Endothelial cell of umbilical vein (primary cell): ENCODE data around the gene MZT2A.
"Not testable (repeated sequence)": the region's sequence is repeated elsewhere in the genome, so short reads cannot be mapped to it uniquely, and the experiment has no call there.

Source experiments
- JUN ChIP-seq: IDR thresholded peaks from 2 replicates; pipeline ENCODE4 v1.6.1; 2011; ENCODE audit warnings: borderline replicate concordance, low read depth; ENCODE audit not compliant: insufficient read length, insufficient read depth
- MYC ChIP-seq: IDR thresholded peaks from one replicate; pipeline ENCODE4 v1.6.1; 2011; ENCODE audit warnings: mild to moderate bottlenecking, low read depth, low read length
- POLR2A ChIP-seq: IDR thresholded peaks from 2 replicates; pipeline ENCODE4 v1.6.1; 2012; ENCODE audit warnings: low read depth, mild to moderate bottlenecking, control low read depth, low read length
- POLR2AphosphoS5 ChIP-seq: IDR thresholded peaks from 2 replicates; pipeline ENCODE4 v1.6.1; 2012; ENCODE audit warnings: low read depth, mild to moderate bottlenecking, control low read depth, low read length, moderate library complexity; ENCODE audit not compliant: insufficient read depth
- TF ChIP-seq, protein P1 (sequence below), 2 donors: IDR thresholded peaks; 1 replicate in 1 of 2; 2 replicates in 1 of 2; pipeline ENCODE4 v1.5.1; 2011; ENCODE audit warnings: low read length in 2 of 2, mild to moderate bottlenecking in 2 of 2, moderate library complexity in 2 of 2, control low read depth in 1 of 2, inconsistent platforms in 1 of 2, low read depth in 1 of 2; ENCODE audit not compliant: insufficient read depth in 1 of 2; ENCODE audit errors: extremely low read depth in 1 of 2

DNA sequence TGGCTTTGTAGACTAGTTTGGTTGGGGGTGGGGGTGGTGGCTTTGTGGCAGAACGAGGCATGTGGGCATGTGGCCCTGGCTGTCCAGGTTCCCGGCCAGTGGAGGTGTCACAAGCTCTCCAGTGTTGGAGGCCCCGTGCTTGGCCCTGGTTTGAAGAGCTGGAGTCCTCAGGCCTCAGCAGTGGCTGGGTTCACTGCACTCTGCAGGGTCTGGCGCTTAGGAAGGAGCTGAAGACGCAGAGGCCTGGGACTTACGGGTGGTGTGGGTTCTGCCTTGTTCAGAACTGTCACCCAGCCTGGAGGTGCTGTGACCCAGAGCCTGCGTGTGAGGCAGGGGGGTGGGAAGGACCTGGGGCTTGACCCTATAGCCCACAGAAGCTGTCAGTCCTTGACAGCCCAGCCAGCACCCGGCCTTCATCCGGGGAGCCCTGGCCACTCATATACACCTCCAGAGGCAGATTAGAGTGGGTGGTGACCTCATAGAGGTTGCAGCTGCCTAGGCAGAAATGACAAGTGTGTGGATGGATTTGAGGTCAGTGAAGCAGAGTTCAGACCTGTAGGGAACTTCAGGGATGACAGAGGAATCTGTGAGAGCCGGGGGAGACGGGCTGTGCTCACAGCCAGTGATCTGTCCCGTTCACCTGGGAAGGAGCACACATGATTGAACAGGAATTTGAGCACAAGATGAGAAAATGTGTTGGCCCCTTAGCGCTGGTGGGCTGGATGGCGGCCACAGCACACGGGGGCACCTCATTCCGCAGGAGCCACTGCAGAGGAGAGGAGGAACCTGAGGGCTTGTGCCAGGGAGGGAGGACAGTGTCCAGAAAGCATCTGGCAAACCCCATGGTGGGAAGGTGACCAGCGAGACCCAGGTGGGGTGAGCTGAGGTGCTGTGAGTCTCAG is 20.0 kb upstream of the MZT2A start:
- TF ChIP-seq, protein P1, sequence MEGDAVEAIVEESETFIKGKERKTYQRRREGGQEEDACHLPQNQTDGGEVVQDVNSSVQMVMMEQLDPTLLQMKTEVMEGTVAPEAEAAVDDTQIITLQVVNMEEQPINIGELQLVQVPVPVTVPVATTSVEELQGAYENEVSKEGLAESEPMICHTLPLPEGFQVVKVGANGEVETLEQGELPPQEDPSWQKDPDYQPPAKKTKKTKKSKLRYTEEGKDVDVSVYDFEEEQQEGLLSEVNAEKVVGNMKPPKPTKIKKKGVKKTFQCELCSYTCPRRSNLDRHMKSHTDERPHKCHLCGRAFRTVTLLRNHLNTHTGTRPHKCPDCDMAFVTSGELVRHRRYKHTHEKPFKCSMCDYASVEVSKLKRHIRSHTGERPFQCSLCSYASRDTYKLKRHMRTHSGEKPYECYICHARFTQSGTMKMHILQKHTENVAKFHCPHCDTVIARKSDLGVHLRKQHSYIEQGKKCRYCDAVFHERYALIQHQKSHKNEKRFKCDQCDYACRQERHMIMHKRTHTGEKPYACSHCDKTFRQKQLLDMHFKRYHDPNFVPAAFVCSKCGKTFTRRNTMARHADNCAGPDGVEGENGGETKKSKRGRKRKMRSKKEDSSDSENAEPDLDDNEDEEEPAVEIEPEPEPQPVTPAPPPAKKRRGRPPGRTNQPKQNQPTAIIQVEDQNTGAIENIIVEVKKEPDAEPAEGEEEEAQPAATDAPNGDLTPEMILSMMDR (IDR thresholded peaks at IDR 0.05; ENCODE audit: extremely low read depth in 1 of 2, insufficient read depth in 1 of 2, low read depth in 1 of 2, low read length in 2 of 2) = not testable (repeated sequence)
- TF ChIP-seq POLR2A, MYC, POLR2AphosphoS5, JUN: not testable (repeated sequence)
